Measurements from ENCODE around the gene C1QL1.

The C1QL1 gene

DNA sequence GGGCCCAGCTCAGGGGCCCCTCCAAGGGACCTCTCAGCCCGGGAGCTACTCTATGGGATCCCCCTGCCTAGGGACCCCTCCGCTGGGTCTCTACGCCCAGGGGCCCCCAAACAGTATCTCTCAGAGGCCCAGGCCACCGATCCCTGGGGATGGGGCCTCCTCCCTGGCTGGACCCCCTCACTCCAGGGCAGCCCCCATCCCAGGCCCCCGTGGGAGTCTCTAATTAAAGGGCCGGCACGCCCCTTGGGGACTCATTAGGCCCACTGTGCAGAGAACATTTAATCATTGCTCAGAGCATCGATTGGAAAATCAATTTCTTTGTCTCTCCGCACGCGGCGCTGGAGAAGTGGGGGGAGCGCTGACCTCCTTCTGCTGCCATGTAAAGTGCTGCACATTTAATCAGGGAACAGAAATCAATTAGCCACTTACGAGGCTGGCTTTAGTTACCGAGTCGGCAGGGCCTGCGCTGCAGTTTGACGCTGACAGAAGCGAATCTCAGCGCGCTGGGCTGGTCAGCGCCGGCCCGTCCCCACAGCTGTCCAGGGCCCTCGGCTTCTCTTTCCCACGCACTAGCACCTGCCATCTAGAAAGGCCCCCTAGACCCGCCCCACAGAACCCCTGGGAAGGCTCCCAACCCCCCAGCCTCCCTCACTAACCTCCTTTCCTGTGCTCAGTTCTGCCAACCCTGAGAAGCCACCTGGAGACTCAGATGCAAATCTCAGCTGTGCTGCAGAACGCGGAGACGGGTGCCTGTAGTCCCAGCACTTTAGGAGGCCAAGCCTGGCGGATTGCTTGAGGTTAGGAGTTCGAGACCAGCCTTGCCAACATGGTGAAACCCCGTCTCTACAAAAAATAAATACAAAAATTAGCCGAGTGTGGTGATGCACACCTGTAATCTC, 20.2 kb upstream of the C1QL1 start:
- DNase-seq, result no peak

DNA sequence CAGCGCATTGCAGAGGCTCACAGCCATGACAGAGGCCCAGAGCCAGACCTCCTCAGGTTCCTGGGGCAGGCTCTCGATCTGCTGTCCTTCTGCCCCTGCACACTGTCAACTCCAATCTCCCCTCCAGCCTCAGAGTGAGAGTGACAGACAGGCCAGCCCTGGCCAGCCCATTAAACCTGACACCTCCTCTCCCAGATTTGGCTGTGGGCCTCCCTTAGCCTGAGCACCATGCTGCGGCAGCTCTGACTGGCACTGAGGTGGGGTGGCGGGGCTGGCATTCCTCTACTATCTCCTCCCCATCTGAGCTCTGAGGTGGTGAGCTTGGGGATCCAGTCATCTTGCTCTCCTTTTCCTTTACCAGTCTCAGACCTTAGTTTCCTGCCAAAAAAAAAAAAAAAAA, 15.5 kb upstream of the C1QL1 start:
- no peak for DNase-seq

DNA sequence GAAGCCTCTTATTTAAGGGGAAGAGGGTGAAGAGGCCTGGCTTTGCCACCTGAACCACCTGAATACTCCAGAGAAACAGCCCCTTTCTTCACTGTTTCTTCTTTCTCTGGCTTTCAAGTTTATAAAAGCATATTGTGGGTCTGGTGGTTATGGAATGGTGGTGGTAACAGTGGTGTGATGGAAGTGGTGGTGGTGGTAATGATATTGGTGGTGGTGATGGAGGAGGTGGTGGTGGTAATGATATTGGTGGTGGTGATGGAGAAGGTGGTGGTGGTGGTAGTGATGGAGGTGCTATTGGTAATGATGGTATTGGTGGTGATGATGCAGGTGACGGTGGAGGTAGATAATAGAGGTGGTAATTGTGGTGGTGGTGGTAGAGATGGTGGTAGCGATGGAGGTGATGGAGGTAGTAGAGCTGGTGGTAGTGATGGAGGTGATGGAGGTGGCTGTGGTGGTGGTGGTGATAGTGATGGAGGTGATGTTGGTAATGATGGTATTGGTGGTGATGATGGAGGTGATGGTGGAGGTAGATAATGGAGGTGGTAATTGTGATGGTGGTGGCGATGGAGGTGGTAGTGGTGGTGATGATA, 14.1 kb upstream of the C1QL1 start:
- no peak for DNase-seq

DNA sequence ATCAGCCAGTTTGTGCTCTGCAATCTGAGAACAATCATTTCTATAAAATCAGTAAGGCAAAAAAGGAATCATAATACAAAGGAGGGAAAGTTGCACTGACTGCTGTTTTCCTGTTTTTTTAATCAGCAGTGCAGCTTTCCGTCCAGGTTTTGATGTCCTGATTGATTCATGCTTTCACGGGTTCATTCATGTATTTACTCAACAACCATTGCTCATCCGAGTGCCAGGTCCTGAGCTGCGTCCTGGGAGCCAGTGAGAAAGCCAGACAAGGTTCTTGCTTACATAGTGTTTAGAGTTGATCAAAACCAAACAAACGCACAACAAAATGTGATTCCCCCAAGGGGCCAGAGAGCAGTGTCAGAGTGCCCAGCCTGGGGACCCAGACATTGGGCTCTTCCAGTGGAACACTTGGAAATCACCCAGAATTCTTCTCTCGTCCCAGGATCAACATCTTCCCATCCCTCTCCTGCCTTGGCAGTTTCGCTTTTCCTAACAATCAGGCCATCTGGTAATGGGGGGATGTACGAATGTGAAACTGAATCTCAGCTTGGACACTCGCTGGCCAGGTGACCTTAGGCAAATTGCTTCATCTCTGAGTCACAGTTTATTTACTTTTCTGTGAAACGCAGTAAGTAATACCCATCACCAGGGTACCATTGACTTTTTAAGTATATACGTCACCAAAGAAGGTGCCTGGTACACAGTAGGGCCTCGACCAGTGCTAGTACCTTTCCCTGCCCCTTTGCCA, 13.3 kb upstream of the C1QL1 start:
- no peak for DNase-seq

DNA sequence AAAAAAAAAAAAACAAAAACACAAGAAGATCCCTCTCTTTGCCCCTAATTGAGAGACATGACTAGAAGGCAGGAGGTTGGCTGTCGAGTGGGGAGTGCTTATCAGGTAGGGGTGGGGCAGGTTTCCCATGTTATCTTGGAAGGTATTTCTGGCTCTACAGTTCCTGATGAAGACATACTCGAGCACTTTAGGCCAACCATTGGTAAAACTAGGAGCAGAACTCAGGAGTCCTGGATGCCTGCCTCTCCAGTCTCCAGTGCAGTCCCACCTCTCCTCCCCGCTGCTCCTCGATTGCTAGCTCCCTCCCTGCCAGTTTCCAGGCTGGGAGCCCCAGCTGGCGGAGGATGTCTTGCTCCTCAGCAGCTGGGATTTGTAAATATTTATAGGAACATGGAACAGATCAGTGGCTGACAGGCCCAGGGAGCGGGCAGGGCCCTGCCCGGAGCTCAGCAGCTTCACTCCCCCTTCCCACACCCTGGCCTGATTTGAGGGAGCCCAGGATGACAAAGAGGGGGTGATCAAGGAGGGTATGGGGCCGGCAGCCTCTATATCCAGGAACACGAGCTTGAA, 11.4 kb upstream of the C1QL1 start:
- no peak for DNase-seq

DNA sequence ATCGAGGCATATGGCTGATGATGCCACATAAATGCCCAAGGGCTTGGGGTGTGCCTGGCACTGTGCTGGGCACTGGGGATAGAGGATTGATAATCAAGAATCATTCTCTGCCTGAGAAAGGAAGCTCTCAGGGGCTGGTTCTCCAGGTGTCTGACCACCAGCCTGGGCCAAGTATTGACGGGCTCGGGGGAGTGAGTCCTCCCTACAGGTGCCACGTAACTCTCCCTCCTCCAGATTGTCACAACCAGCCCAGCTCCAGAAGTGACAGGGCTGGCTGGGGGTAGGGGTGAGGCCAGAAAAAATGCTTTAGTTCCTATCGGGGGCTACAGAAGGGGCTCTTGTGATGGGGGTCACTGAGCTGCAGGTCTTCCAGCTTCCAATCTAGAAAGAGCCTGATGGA, 10.7 kb upstream of the C1QL1 start:
- DNase-seq, result no peak

DNA sequence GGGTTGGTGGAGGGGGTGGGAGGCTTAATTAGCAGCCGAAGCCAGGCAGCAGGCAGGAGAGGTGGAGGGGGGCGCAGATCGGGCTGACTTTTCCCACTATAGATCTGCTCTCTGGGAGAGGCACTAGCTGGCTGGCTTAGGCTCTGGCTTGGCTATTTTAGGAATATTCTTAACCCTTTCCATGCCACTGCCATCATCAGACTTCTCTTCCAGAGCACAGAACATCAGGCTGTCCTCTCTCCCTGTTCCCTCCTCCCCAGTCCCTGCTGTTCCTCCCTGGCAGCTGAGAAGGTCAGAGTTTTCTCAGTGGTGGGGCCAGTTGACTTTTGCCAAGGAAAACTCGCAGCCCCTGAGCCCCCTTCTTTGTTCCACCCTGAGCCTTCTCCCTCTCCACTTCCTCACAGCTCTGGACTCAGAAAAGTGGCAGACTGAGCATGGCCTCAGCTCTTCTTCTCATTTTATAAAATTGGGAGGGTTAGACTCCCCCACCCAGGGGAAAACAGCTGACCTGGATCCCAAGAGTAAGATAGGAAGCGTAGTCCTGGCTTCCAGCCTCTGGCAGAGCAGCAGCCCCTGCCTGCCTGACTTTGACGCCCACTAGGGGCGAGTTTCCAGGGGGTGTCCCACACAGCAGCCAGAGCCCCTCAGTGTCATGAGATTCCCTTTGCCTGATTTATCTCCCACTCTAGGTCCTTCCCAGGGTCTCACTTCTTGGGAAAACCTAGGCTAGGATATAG, 9.9 kb upstream of the C1QL1 start:
- no peak for DNase-seq

DNA sequence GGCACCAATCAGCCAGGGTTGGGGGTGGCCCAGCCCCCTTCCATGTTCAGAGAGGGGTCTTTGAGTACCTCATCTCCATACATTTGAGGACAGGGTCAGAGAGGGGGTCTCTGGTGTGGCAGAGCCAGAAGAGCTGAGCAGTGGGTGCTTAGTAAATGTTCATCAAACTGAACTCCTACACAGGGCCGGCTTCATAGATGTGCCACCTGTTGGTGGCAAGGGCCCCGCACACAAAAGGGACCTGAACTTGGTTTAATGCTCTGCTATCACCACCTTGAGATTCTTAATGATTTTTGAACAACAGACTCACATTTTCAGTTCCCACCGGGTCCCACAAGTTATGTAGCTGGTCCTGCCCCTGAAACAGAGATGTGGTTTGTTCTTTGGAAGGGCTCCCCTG, 9.0 kb upstream of the C1QL1 start:
- DNase-seq, result no peak

DNA sequence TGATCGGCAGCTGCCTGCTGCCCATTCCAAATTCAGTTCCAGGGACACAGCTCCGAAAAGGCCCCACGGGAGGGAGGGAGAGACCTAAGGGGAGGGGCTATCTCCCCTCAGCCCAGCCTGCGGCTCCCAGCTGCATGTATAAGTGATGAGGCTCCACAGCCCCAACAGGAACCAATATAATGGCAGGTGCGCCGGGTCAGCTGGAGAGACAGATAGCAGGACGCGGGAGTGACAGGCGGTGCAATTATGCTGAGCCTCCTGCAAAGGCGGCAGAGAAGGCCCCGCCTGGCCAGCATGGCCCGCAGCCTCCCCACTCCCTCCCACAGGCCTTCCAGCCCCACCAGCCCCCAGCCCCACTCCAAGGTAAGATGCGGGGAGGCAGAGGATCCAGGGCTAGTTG, 8.1 kb upstream of the C1QL1 start:
- DNase-seq, result no peak

DNA sequence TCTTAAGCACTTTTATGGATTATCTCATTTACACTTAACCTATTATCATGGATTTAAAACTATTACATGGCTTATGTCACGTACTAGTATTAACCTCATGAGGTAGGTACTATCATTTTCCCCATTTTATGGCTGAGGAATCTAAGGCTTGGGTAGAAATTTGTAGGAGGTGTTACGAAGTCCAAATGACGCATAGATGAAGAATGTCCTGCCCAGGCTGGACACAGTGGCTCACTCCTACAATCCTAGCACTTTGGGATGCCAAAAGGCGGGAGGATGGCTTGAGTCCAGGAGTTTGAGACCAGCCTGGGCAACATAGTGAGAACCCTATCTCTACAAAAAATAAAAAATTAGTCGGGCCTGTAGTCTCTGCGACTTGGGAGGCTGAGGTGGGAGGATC, 4.8 kb upstream of the C1QL1 start:
- DNase-seq, result no peak

DNA sequence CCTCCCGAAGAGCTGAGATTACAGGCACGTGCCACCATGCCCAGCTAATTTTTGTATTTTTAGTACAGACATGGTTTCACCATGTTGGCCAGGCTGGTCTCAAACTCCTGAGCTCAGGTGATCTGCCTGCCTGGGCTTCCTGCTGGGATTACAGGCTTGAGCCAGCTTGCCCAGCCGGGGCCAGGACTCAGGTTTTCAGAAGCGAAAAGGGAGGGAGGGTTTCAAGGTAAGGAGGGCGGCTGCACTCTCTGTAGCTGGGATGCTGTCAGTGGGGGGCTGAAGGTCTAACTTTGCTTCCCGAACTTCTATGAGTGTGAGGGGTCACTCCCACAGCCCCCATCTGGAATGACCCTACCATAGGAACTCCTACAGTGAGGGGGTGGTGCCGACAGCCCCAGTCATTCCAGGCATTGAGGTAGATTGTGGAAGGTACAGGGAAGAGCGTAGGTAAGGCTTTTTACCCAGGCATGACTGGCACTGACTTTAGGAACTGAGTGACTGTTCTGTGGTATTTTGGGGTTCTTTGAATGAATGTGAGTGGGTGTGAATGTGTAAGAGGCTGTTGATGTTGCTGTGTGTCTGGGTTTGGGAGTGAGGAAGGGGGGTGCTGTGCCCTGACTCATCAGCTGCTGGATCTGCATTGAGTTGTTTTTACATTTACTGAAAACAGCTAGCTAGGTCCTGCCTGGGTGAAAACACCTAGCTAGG, 3.8 kb upstream of the C1QL1 start:
- no peak for DNase-seq

DNA sequence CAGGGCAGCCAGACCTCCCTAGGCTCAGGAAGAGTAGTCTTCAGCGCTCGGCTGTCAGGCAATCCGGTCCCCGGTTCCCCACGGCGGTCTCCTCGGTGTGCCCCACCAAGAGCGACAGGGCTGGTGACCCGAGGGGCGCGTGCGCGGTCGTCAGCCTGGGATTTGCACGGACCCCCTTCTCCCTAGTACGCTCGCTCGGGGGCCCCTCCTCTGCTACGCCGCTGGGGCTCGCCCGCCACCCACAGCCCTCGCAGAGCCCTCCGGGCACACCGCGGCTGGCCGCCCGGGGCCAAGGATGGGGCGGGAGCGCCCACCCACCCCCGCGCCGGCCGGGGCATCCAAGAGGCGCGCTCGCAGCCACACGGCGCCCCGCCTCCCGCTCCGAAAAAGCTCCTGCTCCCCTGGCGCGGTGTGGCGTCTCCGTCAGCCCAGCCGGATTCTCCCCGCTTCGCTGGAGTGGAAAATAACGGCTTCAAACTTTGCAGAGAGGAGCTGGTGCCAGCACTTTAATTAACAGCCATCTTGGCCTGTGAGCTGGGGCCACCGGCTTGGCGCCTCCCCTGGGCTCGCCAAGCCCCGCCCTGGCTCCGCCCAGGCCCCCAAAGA, 2.1 kb upstream of the C1QL1 start:
- DNase-seq, result peak; percentile 9

DNA sequence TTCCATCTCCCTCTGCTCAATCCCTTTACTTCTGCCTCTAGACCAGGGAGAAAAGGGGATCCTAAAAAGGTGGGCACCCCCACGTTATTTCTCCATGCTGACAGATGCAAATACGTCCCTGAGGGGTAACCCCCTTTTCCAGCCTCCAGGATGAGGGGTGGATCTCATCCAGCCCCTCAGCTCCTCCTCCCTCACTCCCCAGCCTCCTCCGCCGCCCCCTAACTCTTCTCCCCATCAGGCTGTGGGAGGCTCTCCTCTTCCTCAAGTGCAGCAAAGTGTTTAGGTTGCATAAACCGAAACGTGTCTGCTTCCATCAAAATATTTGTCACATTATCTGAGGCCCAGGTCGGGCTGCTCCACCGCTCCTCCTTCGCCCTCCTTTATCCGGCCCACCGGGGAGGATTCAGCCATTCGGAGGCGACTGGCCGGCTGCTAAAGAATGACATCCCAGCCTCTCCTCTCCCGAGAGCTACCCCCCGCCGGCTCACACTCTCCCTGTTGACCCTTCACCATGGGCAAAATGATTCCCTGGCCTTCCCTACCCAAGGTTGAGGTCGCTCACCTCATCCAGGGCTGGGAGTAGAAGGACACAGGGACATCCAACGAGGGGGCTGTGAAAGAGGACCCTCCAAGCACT, 1.2 kb upstream of the C1QL1 start:
- DNase-seq, result no peak

DNA sequence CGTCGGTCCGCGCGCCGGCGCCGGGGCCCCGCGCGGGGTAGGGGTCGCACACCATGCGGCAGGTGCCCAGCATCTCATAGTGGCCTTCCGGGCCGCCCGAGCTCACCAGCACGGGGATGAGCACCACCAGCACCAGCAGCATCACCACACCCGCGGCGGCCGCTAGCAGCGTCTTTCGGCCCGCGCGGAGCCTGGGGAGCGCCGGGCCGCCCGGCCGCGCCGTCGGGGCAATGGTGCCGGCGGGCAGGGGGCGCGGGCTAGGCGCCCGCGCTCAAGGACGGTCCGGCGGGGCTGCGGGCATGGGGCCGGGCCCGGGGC, 237 bp downstream of the C1QL1 start:
- no peak for DNase-seq

DNA sequence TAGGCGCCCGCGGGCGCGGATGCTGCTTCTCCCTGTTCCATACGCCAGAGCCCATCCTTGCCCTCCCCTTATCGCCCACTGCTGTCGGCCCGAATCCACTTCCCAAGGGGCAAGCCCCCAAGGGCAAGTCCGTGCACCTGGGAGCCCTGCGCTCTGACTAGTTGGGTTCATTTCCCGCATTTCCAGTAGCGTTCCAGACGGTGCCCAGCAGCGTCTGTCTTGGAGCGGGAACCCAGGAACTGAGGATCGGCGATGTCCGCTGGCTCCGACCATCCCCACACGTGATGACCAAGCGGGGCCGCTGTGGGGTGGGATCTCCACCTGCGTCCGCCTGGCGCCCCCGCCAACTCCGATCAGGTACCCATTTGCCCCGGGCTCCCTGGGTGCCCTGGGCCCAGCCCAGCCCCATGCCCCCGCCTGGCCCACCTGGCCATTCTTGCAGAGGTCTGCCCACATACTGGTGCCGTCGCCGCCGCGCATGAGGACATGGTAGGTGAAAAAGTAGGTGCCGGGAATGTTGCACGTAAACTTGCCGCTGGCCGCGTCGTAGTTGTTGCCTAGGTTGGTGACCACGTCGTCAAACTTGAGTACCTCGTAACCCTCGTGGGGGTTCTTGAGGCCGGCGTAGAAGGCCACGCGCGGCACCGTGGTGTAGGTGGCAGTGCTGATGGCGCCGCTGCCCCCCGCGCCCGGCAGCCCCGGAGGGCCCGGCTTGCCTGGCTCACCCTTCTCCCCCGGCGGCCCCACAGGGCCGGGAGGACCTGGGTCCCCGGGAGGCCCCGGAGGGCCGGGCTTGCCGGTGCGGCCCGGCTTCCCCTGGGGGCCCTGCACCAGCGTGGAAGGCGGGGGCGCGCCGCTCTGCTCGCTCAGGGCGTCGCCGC, 837 bp downstream of the C1QL1 start:
- no peak for DNase-seq

DNA sequence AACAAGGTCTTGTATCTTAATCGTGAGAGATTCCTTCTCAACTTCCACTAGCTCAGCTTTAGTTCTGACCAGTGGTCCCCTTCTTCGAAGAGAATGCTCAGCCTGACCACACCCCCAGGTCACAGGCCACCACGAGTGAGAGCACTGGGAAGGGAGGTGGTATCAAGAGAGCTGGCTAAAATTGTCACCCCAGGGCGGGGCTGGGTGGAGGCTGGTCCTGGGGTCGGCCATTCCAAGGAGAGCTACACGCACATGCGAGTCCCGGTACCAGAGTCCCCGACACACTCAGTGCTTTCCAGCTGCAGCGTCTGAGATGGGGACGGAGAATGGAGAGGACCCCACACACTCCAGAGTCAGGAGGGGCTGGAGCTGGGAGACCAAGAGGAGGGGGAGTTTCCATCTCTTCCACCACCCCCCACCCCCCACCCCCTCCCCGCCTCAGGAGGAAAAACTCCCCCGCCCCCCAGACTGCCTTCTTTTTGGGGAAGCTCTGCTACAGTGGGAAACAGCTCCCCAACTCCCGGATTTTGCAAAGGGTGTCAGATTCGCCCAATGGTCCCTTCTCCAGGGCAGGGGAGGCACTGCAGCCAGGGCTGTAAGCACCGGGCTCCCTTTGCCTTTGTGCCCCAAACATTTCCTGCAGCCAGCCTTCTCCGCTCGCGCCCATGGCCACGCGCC, 1.6 kb downstream of the C1QL1 start:
- no peak for DNase-seq

DNA sequence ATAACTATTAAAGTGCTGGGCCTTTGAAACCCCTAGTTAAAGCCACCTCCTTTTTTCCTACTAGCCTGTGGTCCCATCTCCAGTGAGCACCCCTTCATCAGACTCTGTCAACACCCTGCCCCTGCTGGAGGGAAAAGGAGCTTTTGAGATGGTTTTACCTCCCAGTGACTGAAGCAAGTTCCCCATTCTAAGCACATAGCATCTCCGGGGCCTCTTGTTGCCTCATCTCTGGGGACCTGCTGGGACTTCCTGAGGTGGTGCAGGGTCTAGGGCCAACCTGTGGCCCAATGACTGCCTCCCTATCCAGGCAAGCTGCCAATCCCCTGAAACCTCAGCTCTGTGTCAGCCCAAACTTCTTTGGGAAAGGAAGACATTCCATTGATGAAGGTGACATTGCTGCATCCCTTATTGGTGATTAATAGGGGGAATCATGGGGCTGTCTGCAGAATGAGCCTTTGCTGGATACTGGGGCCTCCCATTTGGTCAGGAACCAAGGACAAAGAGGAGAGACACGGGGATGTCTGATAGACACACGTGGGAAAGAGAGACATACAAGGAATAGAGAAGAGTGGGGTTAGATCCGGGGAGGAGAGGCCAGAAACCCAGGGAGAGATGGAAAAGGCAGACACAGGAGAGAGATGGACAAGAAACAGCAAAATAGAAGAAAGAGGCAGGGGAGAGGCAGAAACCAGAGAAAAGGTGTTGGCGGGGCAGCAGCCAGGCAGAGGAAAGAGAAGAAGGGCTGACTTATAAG, 2.4 kb downstream of the C1QL1 start:
- no peak for DNase-seq

DNA sequence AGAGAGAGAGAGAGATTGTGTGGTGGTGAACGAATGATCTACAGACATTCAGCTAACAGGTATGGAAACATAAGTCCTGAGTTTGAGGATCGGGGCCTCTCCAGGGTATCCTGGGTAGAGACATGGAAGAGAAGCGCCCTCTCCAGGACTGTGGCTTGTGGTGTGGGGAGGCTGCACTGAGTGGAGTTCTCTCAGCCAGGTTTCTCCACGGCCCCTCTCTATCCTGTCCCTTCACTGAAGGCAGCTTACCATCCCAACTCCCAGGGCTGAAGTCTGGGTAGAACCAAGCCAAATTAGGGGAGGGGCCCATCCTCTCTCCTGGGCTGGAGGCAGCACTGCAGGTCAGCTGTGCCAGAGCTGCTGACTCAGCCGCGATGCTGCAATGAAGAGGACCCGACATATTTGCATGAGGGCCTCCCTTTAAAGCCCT, 6.2 kb downstream of the C1QL1 start:
- no peak for DNase-seq

DNA sequence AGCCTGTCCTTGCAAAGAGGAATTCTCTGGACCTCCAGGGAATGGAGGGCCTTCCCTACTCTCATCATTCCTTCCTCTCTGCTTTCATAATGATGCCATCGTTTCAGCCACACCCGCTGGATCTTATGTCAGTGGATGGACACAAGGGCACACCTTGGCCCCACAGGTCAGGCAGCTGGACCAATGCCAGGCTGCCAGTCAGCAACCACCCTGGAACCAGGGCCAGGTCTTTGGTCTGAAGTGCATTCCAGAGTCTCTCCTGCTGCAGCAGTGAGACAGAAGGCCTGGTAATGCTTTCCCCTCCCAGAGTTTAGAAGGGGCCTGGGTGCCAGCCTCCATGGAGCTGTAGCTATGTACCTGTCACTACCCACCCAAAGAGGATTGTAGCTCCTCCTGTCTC, 7.4 kb downstream of the C1QL1 start:
- no peak for DNase-seq
